HFF-Myc (cell line): ENCODE data around the gene NYNRIN.
"Not testable (repeated sequence)": the region's sequence is repeated elsewhere in the genome, so short reads cannot be mapped to it uniquely, and the experiment has no call there.

Source experiments
- DNase-seq: peaks from one replicate; pipeline ENCODE4 v3.0.0-alpha.2; 2011; ENCODE audit warnings: low read depth; ENCODE audit errors: extremely low read depth
- H3K4me3 ChIP-seq: replicated peaks from 2 replicates; pipeline ENCODE4 v1.5.1; 2011; ENCODE audit warnings: low read depth, mild to moderate bottlenecking, control low read depth, low read length
- CTCF ChIP-seq: IDR thresholded peaks from 2 replicates; pipeline ENCODE4 v1.5.1; 2012; ENCODE audit warnings: mild to moderate bottlenecking, low read depth, low read length, control low read depth; ENCODE audit errors: missing control alignments

NYNRIN gene

GRCh38 chr14:24387009-24387345, 11.8 kb upstream of the NYNRIN start:
- DNase-seq, result no peak
- no peak for TF ChIP-seq CTCF
- no peak overlapping the region for H3K4me3 ChIP-seq

- DNase-seq, H3K4me3 ChIP-seq: not testable (repeated sequence)
Measured at GRCh38 chr14:24387579-24387978, 11.2 kb upstream of the NYNRIN start.

GRCh38 chr14:24388474-24389179, 10.2 kb upstream of the NYNRIN start:
- TF ChIP-seq CTCF, result no peak

GRCh38 chr14:24389226-24389848, 9.5 kb upstream of the NYNRIN start:
- no peak overlapping the region for H3K4me3 ChIP-seq
- DNase-seq, result no peak
- no peak for TF ChIP-seq CTCF

More at GRCh38 chr14:24388474-24389179, 10.2 kb upstream of the NYNRIN start:
- H3K4me3 ChIP-seq, result no peak overlapping the region
- no peak for DNase-seq

GRCh38 chr14:24390701-24391468, 7.9 kb upstream of the NYNRIN start:
- H3K4me3 ChIP-seq, result no peak overlapping the region
- TF ChIP-seq CTCF, result no peak

GRCh38 chr14:24392325-24393091, 6.3 kb upstream of the NYNRIN start:
- DNase-seq, result no peak
- H3K4me3 ChIP-seq, result no peak overlapping the region
- no peak for TF ChIP-seq CTCF

More at GRCh38 chr14:24390701-24391468, 7.9 kb upstream of the NYNRIN start:
- DNase-seq, result no peak
